Stromal cell of bone marrow (primary cell): ENCODE results near the gene DDA1.

Experiments
- DNase-seq: peaks from one replicate; pipeline ENCODE4 v3.0.0-alpha.2; 2012; ENCODE audit warnings: low read depth

DDA1 gene

DNA sequence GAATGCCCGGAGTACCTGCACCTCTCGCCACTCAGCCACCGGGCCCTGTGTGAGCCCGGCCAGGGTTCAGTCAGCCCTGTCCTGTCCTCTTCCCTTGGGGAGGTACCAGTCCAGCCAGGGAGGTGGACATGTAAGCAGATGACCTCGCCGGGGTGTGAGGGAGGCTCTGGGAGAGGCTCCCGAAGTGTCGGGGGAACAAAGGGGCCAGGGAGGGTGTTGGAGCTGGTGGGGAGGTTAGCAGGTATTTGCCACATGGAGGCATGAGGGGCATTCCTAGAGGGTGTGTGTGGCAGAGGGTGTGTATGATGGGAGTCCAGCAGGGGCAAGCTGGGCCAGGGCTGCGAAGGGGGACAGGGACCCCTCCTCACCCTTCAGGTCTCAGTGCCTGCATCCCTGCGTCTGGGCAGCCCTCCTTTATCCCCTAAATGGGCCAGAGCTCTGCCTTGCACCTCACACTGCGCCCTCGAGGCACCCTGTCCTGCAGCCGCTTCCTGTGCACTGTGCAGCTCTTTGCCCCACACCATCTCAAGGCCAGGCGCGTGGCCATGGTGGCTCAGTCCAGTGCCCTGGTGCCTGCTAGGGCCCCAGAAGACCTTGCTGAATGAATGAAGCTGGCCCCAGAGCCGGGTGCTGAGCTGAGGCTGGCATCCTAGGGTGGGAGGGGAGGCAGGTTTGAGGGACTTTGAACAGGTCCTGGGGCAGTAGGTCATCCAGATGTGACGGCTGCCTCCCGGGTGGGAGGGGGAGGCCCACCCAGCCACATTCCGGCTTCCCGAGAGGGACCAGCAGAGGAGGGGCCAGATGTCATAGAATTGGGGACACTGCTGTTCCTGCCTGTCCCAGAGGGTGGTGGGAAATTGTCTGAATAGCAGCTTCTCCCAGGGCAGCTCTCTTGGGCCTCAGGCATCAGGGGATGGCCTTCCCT, 3.1 kb downstream of the DDA1 start:
- no peak for DNase-seq

DNA sequence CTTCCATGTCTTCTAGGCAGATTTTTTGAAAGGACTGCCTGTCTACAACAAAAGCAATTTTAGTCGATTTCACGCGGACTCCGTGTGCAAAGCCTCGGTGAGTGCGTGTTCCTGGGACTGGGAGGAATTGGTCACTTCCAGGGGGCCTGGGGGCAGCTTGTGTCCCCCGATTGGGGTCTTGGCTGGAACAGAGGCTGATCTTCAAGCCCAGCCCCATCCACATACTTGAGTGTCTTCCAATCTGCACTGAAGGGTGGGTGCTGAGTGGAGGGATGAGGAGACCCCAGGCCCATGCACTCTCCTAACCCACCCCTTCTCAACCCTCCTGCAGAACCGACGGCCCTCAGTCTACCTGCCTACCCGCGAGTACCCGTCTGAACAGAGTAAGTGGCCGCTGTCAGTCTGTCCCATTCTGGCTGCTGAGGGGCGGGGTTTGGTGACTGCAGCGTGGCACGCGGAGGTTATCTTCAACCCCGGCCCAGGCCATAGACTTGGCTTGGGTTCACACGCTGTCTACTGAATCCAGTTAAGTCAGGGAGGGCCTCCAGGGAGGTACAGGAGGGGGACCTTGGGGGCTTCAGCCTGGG, 4.7 kb downstream of the DDA1 start:
- DNase-seq = no peak

DNA sequence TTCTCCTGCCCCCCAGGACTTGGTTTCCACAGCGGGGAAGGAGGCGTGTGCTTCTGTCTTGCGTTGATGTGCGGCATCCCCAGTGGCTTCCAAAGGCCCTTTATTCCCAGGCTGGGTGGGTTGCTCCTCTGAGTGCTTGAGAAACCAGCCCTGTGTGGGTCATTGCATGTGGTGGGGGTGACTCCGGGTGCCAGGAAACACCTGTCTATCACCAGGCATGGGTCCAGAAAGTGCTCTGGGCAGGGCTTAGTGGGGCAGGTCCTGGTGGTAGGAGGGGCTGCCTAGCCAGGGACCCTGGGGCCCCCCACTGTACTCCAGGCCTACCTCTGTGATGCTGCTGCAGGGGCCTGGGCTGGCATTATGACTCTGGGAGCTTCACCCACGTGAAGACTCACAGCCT, 9.6 kb downstream of the DDA1 start:
- no peak for DNase-seq

DNA sequence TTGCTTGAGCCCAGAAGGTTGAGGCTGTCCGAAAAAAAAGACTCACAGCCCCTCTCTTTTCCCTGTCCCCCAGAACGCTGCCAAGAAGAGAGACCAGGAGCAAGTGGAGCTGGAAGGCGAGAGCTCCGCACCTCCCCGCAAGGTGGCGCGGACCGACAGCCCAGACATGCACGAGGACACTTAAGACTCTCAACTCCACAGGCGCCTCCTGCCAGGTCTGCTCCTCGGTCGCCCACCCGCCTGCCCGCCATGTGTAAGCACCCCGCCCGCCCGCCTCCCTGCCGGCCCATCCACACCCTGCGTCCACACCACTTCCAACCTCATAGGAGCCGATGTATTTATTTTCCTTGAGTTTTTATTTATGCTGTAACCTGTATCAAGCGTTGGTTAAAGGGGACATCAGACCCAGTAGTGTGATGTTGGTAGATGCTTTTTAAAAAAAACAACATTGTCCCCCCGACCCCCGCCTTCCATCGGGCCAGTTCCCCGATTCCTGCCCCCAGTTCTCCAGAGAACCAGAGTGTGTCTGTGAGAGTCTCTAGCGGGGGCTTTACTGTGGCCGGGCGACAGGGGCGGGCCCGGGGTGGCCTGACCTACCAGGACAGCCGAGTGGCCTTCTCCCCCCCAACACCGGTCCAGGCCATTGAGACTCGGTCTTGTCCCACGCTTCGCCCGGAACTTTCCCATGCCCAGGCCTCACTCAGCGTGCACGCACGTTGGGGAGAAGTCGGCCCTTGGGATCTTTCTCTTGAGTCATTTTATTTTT, 10.3 kb downstream of the DDA1 start:
- no peak for DNase-seq

GRCh38 chr19:17320435-17320834, 11.1 kb downstream of the DDA1 start:
- no peak for DNase-seq

DNA sequence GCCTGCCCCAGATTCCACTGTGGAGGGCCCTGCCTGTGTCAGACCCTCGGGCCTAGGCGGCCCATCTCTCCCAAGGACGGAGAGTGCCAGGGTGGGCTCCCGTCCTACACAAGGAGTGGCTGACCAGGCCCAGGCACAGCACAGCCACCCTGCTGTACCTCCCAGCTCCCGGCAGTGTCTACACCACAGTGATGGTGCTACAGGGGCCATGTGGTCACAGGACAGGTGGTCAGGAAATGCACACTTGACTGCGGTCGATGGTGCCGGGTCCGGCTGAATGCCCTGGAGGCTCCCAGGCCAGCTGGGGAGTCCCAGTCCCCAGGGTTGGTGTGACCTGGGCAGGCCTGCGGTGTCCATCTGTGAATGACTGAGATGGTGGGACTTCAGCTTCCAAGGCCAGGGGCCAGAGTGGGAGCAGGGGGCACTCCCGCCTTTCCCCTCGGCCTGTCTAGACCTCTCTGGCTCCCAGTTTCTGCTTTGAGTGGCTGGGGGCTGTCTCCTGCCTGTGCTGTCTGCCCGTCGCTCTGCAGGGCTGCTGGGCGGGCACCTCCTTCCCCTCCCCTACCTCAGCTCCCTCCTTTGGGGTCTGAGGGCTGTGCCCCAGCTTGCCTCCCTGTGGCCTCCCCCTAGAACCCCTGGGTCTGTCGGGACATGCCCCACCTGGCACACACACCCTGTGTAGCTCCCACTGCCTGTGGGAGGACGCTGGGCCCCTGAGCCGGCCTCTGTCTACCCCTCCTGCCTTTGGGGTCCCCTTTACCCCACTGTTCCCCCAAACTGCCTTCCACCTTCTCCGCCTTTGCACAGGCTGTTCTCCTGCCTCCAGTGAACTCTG, 12.5 kb downstream of the DDA1 start:
- no peak for DNase-seq

DNA sequence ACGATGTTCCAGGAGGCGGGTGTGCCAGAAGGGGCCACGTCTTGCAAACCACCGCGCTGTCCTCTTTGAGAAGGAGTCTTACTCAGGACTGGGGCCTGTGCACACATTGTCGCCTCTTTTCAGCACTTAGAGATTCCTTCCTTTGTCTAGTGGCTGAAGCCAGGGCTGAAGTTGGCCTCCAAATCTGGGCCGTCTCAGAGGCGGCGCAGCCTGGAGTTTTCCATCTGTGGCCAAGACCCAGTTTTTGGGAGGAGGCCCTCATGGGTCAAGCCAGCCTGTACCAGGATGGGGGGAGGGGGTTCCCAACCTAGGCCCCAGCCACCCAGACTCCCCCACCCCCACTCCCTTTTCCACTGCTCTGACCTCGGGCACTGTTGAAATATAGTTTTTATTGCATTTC, 13.5 kb downstream of the DDA1 start:
- DNase-seq = no peak

- DNase-seq = no peak
Measured at GRCh38 chr19:17323300-17323963, 14.1 kb downstream of the DDA1 start.

GRCh38 chr19:17323964-17324332, 14.6 kb downstream of the DDA1 start:
- DNase-seq = no peak

DNA sequence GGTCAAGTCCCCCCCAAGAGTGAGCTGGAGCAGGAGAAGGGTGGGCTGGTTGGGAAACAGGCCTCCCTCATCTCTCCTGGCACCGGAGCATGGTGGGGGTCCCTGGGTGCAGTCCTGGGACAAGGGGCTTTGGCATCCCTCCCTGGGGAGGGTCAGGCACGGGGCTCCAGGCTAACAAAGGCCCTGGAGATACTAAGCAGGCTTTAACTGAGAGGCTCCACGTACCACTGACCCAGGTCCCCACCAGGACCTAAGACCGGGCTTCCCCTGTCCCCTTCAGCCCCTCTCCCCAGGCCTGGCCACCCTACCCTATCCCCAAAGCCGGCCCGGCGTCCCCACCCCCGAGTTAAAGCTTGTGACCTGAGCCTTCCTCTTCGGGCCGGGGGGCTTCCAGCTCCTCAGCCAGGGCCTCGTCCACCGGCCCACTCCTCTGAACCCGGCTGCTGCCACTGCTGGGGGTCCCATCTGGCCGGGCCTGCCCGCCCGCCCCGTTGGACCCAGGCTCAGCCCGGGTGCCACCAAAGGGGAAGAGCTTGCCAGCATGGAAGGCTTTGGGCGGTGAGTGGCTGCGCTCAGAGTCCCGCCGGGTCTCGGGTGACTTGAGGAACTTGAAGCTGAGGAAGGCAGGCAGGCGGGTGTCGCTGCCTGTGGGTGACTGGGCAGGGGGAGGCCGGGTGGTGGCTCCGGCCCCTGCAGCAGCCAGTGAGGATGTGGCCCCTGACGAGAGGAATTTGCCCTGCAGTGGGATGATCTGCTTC, 15.2 kb downstream of the DDA1 start:
- DNase-seq = no peak

DNA sequence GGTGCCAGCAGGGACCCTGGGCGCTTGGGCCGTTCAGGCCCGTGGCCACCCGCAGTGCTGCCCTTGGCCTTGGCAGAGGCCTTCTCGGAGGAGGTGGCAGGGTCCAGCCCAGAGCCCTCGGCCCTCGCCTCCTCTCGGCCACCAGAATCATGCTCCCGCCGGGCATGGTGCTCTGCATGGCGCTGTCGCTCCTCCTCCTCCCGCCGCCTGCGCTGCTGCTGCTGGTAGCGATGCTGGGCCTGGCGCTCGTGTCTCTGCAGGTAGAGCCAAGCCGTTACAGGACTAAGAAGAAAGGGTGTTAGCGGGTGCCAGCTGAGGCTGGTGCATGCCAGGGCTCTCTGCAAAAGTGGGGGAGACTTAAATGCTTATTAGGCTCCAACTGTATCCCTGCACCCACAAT, 15.8 kb downstream of the DDA1 start:
- no peak for DNase-seq

DNA sequence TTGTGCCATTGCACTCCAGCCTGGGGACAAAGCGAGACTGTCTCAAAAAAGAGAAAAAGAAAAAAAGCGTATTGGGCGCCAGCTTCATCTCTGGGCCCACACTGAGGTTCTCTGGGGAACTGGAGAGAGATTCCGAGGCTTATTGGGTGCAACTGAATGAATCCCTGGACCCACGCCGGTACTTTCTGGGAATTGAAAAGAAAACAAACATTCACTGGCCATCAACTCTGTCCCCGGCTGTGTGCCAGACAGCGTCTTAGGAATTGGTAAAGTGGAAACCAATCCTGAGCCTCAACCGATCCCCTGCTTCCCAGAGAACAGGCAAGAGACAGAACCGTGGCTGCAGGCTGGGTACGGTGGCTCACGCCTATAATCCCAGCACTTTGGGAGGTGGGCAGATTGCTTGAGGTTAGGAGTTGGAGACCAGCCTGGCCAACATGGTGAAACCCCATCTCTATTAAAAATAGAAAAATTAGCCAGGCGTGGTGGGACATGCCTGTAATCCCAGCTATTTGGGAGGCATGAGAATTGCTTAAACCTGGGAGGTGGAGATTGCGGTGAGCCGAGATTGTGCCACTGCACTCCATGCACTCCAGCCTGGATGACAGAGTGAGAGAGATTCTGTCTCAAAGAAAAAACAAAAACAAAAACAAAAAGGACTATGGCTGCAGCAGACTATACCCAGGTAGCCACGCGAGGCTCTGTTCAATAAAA, 16.7 kb downstream of the DDA1 start:
- peak; percentile 43 for DNase-seq

- no peak for DNase-seq
Measured at GRCh38 chr19:17326595-17326966, 17.2 kb downstream of the DDA1 start.

DNA sequence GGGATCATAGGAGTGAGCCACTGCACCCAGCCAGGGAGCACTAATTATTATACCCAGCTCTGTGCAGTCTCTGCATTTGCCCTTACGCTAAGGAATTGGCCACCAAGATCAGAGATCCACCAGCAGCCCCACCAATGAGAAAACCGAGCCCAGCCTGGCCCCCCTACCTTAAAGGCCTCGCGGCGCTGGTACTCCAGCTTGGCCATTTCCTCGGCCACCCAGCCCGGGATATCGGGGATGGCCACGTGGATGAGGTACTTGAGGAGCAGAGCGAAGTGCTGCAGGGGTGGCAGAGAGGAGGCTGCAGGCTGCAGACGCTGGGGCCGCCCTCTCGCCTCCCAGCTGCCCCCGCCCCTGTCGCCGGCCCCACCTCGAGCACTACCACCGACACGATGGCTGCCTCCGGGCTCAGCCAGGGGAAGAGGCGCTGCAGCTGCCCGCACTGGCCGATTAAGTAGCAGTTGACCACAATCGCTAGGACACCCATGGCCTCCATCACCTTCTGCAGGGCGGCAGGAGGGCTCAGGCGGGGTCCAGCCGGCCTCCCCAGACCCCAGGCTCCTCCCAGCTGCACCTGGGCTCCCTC, 17.8 kb downstream of the DDA1 start:
- no peak for DNase-seq

DNA sequence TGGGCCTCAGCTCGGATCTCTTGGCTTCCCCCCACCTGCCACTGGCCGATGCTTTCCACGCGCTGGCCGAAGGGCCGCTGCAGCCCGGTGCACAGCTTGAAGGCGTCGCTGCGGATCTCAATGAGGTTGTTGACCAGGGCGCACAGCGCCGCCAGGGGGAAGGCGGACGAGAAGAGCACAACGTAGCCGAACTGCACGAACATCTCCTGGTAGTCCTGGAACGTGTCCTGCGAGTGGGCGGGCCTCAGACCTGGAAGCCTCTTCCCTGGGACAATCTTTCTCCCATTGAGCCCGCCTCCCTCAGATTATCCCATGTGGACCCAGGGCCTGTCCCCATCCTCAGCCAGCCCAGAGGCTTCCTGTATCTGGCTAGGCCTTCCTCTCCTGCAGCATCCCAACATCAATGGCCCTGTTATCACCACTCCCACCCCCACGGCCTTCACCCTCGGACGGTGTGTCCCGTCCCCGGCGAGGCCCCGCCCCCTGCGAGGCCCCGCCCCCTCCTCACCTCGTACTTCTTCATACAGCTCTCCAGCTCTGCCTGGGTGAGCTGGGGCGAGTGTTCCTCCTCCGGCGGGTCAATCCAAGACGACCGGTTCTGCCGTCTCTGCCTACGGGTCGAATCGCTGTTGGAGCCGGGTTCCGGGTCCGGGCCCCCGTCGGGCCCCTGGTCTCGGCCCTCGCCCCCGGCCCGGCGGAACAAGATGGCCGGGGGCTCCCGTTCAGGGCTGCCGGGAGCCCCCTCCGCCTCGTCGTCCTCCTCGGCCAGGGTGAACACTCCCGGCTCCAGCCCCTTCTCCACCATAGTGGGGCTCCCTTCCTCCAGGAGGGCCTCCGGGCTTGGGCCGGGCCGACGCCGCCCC, 18.5 kb downstream of the DDA1 start:
- no peak for DNase-seq

DNA sequence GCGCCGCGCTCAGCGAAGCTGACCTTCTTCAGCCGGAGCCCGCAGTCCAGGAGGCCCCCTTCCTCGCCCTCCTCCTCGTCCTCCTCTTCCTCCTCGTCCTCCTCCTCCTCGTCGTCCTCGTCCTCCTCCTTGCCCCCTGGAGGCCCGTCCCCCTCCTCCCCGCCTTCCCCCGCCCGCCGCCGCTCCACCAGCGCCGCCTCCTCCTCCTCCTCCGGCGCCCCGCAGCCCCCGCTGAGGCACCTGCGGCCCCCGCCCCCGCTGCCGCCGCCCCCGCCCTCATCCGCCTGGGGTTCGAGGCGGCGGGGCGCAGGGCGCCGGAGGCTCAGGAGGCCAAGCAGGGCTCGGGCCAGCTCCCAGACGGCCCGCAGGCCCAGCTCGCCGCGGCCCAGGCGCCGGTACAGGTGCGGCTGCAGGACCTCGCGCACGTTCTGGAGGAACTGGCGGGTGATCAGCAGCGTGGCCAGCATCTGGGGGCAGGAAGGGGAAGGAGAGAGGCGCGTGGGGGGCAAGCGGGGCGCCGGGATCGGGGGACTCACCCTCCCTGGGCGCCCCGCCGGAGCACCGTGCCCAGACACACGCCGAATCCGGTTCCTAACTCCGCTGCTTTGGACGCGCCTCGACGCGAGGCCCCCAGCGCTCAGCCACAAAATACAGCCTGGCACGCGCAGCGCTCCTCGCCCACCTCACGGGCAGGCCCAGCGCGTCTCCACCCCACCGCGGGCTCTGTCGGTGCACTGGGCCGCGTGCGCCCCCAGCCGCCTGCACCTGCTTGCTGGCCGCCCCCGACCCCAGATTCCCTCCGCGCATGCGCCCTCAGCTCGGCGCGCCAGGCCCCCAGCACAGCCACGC, 19.4 kb downstream of the DDA1 start:
- DNase-seq = no peak

DNA sequence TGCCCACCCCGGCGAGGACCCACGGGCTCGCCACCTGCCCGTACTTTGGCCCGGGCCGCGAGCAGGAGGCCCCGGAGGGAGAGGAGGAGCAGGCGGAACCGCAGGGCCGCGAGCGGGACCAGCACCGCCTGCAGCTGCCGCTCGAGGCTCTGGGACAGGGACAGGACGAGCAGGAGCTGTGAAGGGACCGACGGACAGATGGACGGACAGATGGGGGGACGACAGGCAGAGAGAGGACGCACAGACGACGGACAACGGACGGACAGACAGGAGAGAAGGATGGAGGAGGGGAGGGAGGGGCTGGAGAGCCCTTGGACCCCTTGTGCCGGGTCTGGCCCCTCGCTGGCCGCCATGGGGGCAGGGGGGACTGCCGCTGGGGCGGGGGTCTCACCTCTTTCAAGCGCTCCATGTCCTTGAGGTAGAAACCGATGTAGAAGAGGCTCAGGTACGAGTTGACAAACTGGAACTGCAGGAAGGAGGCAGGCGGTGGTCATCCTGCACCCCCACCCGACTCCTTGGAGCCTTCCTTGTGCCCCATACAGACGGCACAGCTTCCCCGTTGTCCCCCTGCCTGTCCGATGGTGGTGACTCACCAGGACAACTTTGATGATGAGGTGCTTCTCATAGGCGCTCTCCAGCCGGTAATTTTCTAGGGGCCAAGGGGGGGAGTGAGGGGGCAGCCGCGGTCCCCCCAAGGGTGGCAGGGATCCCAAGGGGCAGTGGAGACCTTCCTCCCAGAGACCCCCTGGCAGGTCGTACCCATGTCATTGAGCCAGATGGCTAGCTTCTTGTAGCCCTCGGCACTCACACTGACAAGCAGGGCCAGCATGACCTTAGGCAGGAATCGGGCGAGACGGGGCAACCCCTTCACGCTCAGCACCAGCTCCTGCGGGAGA, 20.3 kb downstream of the DDA1 start:
- DNase-seq = no peak
